ENCODE data around the gene GRAMD1B. TPM values are rescaled to one million over a fixed set of nuclear protein-coding genes. Genes with fewer than 3 reads are reported as not detected.
"Not testable (repeated sequence)": the region's sequence is repeated elsewhere in the genome, so short reads cannot be mapped to it uniquely, and the experiment has no call there.

Gene GRAMD1B
- total and polyA plus RNA-seq, 12 donors: 7.3 to 41.0 (median 21.0) TPM

DNA sequence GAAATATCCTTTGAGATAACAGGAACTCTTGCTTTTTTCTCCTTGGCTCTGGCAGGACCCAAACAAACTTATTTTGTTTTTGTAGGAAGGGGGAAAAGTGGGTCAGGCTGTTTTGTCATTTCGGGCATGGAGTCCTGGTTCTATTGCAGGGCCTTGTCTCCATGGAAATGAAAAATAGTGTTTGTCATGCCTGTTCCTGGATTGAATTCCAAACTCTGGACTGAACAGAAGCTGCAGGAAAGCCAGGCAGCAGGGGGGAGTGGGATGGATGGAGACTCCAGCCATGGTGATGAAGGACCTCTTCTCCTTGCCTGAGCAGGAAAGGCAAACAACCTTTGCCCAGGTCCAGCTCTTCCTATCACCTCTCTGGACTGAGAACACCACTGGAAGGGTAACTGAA, 137.4 kb downstream of the GRAMD1B start:
- TF ChIP-seq, protein P1, sequence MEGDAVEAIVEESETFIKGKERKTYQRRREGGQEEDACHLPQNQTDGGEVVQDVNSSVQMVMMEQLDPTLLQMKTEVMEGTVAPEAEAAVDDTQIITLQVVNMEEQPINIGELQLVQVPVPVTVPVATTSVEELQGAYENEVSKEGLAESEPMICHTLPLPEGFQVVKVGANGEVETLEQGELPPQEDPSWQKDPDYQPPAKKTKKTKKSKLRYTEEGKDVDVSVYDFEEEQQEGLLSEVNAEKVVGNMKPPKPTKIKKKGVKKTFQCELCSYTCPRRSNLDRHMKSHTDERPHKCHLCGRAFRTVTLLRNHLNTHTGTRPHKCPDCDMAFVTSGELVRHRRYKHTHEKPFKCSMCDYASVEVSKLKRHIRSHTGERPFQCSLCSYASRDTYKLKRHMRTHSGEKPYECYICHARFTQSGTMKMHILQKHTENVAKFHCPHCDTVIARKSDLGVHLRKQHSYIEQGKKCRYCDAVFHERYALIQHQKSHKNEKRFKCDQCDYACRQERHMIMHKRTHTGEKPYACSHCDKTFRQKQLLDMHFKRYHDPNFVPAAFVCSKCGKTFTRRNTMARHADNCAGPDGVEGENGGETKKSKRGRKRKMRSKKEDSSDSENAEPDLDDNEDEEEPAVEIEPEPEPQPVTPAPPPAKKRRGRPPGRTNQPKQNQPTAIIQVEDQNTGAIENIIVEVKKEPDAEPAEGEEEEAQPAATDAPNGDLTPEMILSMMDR (IDR thresholded peaks at IDR 0.05): no peak
- intact Hi-C loops (cut with DNase I): no loop called here
- no peaks in the 10 kb centered on the region for H3K9me3 ChIP-seq
- no peak overlapping the region for H3K27ac ChIP-seq
- no peak for DNase-seq
- WGBS, 2 donors: 62 to 67% methylated on average over 1 of the region's 1 CpG
- no peak overlapping the region for H3K4me3 ChIP-seq
- peaks cover 0 to 28% (median 8%) of the 10 kb centered on the region in 9 donors for H3K4me1 ChIP-seq
- ATAC-seq: peak in 1 of 8 donors; percentile 35
- no peaks in the 10 kb centered on the region for H3K27me3 ChIP-seq
- no peaks in the 10 kb centered on the region for H3K36me3 ChIP-seq

DNA sequence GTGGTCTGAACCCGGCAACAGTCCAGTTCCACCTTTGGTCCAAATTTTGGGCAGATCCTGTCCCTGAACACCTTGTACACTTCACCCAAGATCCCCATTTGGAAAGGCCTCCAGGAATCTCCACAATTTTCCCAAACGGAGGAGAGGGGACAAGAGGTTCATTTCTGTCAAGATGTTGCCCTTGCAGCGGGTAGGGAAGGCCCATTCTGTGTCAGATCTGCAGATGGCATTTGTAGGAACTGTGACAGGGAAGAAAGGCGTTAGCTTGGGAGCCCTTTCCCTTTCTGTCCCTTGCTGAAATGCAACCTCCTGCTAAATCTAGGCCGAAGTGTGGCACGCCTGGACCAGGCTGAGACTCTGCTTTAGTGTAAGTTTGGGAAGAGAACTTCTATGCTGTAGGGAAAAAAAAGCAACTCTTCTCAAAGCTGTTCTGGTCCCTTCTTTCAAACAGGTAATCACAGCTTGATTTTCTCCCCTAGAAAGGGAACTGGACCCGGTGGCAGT, 138.3 kb downstream of the GRAMD1B start:
- WGBS, 2 donors: 71 to 77% methylated on average over 7 of the region's 7 CpGs
- intact Hi-C loops (cut with DNase I): no loop called here
- TF ChIP-seq, protein P1 (IDR thresholded peaks at IDR 0.05): no peak

DNA sequence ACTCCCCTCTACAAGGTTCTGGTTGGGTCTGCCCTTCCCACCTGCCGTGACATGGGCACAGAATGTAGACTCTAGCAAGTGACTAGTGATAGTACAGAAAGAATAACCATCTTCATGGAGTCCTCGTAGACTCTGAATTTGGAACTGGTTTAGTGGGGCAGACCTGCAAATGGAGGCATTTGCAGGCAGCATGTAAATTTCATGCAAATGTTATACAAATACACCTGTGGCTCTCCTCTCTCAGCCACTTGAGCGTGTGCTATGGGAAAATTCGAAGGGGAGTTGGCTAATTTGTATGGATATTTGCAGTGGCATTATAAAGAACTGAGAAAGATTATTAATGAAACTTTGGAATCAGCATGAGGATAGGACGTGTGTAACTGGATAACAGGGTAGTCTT, 139.3 kb downstream of the GRAMD1B start:
- H3K4me1 ChIP-seq: peaks cover 0 to 12% (median 0%) of the 10 kb centered on the region in 9 donors
- H3K4me3 ChIP-seq: no peak overlapping the region
- intact Hi-C loops (cut with DNase I): no loop called here
- no peak overlapping the region for H3K27ac ChIP-seq
- no peaks in the 10 kb centered on the region for H3K27me3 ChIP-seq
- WGBS, 2 donors: 90 to 93% methylated on average over 5 of the region's 5 CpGs
- TF ChIP-seq, protein P1 (IDR thresholded peaks at IDR 0.05): no peak
- no peaks in the 10 kb centered on the region for H3K9me3 ChIP-seq
- ATAC-seq (no peak), DNase-seq (no peak)
- no peaks in the 10 kb centered on the region for H3K36me3 ChIP-seq

More for the DNA sequence above, 138.3 kb downstream of the GRAMD1B start:
- H3K9me3 ChIP-seq: no peaks in the 10 kb centered on the region
- H3K36me3 ChIP-seq: no peaks in the 10 kb centered on the region
- DNase-seq (no peak), ATAC-seq (no peak)
- H3K27me3 ChIP-seq: no peaks in the 10 kb centered on the region
- H3K4me3 ChIP-seq: no peak overlapping the region
- H3K4me1 ChIP-seq: peaks cover 0 to 18% (median 0%) of the 10 kb centered on the region in 9 donors
- no peak overlapping the region for H3K27ac ChIP-seq

DNA sequence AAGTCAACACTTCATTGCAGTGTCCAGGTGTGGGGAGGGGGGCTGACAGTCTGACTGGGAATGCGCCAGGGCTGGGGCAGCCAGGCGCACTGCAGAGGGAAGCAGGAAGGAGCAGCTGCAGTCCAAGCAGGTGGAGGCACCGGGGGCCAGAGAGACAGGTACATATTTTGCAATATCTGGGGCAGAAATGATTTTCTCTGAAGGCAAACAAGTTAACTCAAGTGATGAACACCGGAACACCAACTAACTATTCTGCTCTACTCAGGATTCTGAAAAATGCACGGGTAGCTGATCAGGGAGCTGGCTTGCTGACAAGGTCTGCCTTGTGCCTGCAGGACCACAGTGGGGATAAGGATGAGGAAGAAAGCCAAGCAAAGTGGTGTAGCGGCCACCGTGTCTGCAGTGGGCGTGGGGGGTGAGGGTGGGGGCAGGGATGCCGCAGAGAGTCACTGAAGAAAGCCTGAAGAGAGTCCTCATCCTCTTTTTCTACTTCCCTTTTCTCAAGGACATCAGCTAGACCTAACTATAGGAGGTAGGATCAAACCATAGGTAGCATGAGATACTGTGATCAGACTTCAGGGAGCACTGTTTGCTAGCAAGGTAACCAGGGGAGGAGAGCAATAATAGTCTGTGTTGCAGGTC, 141.0 kb downstream of the GRAMD1B start:
- DNase-seq (no peak), ATAC-seq (no peak)
- intact Hi-C loops (cut with DNase I): no loop called here
- TF ChIP-seq, protein P1 (IDR thresholded peaks at IDR 0.05): no peak
- Histone ChIP-seq H3K9me3 (no peaks in the 10 kb centered on the region), H3K4me1 (peaks cover 0 to 12% (median 0%) of the 10 kb centered on the region in 9 donors), H3K27ac (no peak overlapping the region), H3K4me3 (no peak overlapping the region), H3K27me3 (no peaks in the 10 kb centered on the region), H3K36me3 (no peaks in the 10 kb centered on the region)
- WGBS, 2 donors: 60 to 74% methylated on average over 9 of the region's 9 CpGs

DNA sequence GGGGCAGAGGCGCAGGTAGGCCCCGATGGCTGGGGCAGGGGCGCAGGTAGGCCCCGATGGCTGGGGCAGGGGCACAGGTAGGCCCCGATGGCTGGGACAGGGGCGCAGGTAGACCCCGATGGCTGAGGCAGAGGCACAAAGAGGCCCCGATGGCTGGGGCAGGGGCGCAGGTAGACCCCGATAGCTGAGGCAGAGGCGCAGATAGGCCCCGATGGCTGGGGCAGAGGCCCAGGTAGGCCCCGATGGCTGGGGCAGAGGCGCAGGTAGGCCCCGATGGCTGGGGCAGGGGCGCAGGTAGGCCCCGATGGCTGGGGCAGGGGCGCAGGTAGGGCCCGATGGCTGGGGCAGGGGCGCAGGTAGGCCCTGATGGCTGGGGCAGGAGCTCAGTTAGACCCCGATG, 142.7 kb downstream of the GRAMD1B start:
- H3K27me3 ChIP-seq; H3K27ac ChIP-seq; intact Hi-C loops (cut with DNase I); H3K36me3 ChIP-seq; DNase-seq; ATAC-seq; H3K9me3 ChIP-seq; H3K4me3 ChIP-seq: not testable (repeated sequence)
- peaks cover 0 to 11% (median under 1%) of the 10 kb centered on the region in 9 donors for H3K4me1 ChIP-seq
- WGBS, 2 donors: 96 to 98% methylated on average over 21 of the region's 21 CpGs

All from heart right ventricle (tissue), 16 donors.